Stromal cell of bone marrow (primary cell): ENCODE results near the gene CSF2RB.
"Not testable (repeated sequence)": the region's sequence is repeated elsewhere in the genome, so short reads cannot be mapped to it uniquely, and the experiment has no call there.

Experiments used
- DNase-seq: peaks from one replicate; pipeline ENCODE4 v3.0.0-alpha.2; 2012; ENCODE audit warnings: low read depth

Gene CSF2RB

DNA sequence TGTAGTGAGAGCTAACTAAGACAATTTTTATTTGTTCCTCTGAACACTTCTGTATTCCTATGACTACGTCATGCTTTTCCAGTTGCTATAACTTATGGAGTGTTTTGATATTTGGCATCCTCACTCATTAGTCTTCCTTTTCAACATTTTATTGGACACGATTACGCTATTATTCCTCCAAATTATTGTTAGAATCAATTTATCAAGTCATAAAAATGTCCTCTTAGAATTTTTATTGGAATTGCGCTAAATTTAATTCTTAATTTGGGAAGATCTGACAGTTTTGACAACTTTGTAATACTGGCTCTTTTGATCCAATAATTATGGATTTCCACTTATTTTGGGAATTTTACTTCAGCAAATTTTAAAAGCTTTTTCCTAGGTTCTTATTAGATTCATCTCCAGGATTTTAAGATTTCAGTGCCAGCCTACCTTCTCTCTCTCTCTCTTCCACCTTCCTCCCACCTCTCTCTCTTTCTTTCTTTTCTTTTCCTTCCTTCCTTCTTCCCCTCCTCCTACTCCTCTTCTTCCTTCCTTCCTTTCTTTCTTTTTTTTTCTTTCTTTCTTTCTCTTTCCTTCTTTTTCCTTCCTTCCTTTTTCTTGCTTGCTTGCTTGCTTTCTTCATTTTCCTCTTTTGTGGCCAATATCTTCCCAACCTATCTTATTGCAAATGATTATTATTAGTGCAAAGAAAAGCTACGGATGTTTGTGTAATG is 55.0 kb downstream of the CSF2RB start:
- DNase-seq: no peak

DNA sequence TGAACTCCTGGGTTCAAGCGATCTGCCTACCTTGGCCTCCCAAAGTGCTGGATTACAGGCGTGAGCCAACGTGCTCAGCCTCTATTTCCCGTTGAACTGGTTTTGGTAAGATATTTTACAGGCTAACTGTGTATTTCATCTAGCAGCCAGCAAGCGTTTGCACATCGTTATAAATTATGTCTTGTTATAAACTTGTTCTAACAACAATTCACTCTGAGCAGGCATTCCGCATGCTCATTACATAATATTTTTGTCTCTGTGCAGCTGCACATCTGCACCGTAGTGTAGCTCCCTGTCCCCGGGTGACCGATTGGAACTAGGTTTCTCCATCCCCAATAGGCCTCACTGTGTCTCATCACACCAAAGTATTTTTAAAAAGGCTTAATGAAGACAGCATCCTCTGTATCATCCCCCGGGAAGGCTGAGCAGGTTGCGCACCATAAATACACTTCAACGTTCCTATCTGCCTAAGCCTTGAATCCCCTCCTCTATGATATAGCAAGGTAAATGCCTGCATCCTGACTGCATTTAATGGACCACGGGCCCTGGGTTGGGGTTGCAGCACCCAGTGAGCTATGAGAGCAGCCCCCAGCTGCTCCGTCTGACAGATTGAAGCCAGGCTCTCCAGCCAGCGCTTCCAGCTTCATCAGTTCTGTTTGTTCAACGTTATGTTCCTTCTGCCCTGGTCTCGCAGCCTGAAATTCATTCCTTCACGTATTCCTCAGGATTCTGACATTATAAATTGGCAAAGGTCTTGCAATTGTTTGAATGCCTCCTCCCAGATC is 58.1 kb downstream of the CSF2RB start:
- DNase-seq: no peak

DNA sequence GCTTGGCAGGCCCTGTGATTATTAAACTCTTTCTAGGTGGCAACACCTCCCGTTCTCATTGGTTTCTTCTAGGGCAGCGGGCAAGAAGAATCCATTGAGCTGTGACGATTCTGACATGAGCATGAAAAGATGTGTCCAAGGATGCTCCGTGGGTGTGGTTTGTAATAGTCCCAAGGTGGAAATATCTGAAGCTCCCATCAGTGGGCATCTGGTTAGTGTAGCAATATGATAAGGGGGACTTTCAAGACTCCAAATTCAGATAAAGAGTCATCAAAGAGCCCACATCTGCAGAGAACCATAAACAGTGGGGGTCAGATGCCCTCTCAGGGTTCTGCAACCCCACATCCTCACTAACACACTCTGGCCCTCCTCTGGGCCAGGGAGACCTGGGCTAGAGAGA is 63.2 kb downstream of the CSF2RB start:
- DNase-seq: no peak

DNA sequence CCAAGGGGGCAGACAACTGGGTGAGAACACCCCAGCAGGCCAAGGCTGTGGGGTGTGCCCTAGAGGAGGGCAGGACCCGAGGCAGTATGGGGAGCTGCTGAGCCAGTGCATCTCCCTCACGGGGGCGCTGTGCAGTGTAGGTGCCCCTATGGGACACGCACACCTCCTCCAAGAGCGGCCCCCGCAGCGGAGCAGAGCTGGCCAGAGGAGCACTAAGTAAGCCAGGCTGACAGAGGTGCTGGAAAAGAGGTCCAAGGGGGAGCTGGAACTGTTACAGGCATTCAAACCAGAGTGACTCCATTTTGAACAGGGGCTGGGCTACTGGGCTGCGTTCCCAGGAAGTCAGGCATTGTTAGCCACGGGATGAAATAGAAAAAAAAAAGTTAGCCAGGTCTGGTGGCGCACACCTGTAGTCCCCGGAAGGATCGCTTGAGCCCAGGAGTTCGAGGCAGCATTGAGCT is 64.0 kb downstream of the CSF2RB start:
- no peak for DNase-seq

DNA sequence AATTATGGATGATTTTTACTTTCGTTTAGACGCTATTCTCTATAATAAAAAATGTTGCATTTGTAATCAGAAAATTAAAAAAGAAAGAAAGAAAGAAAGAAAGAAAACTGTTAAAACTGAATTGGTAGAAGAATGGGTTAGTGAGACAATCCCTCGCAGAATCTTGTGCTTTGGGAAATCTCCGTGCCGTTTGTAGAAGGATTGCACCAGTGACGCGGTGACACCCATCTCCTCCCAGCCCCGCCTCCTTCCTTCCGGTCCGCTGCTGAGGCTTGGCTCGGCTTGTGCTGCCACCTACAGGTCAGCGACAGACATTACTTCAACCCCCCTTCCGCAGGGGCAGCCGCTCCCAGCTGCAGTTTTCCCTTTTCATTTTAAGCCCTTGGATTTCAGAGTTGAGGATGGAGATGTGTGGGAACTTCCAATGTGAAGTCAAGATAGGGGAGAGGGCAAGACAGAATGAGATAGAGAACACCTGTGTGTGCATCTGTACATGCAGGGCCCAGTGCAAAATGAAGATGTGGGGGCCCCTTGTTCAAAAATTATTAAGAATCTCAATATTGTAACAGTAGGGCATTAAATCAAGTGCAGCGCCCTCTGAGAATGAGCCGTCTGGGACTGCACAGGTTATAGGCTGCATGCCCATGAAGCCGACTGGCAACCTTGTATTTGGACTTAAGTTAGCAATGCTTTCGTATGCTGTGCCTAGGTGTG is 64.7 kb downstream of the CSF2RB start:
- DNase-seq: peak; percentile 73

DNA sequence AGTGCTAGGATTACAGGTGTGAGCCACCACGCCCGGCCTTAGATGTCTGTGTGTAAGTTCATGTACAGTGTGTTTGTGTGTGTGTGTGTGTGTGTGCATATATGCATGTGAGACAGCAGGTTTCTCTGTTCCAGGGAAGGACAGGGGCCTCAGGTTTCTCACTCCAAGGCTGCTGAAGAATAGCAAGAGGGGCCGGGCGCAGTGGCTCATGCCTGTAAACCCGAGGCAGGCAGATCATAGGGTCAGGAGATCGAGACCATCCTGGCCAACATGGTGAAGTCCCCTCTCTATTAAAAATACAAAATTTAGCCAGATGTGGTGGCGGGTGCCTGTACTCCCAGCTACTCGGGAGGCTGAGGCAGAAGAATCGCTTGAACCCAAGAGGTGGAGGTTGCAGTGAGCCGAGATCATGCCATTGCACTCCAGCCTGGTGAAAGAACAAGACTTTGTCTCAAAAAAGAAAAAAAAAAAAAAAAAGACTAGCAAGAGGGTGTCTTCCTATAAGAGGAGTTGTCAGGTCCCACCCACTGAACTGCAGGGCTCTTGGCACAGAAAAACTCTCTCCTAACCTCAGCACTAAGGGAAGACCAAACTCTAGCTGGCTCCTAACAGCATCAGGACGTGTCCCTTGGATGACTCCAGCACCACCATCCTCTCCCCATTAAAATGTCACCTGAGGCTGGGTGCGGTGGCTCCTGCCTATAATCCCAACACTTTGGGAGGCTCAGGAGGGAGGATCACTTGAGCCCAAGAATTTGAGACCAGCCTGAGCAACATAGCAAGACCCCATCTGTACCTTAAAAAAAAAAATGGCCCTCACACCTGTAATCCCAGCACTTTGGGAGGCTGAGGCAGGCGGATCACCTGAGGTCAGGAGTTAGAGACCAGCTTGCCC is 65.8 kb downstream of the CSF2RB start:
- DNase-seq: no peak

DNA sequence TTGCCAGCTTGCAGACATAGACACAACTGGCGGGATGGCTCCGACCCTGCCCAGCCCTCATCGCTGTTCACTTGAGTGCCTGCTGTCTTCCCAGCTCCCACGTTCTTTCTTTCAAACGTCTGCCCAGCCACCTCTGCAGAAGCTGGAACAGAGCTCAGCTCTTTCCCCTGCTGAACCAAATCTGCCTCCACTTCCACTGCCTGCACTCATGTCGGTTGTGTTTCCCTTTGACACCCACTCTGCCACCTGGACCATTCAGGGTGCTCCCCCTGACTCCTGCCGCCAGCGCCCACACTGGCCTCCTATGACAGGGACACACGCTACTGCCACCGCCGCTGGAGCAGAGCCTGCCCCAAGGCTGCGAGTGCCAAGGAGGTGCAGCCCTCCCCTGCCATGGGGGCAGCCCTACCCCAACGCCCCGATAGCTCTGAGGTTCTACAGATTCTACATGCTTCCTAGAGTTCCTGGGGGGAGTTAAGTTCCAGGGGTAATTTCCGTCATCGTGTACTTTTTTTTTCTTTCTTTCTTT is 67.9 kb downstream of the CSF2RB start:
- no peak for DNase-seq

DNA sequence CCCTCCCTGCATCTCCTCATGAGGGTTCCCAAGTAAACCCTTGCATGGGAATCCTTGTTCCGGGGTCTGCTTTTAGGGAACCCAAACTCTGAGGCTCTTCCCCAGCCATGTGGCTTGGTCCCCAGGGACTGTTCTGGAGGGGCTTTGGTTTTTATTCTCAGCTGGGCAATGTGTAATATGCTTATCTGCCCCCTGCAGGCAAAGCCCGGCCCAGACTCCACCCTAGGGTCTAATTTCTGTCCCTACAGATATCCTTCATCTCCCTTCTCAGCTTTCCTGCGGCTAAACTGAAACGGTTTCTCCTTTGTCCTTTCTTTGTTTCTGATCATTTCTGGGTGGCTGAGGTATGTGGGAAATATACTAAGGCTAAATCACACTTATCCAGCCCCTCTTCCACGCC is 68.7 kb downstream of the CSF2RB start:
- no peak for DNase-seq

DNA sequence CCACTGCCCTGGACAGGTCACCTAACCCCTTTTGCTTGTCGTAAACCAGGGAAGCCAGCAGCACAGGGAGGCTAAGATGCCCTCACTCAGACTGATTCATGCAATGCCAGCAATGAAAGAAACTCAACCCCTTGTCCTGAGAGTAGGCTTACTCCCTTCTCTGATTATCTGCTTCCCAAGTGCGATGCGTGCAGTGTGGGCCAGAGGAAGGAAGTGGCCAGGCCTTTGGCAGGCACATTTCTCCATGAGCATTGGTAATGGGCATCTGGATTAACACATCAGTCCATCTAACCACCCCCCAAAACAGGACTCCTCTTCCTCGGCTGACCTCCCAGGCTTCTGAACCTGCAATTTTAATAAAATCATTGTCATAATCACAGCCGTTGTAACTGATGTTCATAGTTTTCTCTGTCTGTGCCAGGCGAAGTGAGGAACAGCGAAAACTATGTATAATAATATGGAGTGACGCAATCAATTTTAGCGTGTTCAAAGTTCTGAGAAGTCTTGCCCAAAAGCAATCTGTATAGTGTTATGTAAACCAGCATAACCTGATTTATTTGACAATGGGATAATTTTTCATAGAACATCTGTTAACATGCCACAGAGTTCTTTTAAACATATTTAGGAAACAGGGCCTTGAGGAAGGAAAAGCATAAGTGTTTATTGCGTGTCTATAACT is 71.9 kb downstream of the CSF2RB start:
- no peak for DNase-seq

DNA sequence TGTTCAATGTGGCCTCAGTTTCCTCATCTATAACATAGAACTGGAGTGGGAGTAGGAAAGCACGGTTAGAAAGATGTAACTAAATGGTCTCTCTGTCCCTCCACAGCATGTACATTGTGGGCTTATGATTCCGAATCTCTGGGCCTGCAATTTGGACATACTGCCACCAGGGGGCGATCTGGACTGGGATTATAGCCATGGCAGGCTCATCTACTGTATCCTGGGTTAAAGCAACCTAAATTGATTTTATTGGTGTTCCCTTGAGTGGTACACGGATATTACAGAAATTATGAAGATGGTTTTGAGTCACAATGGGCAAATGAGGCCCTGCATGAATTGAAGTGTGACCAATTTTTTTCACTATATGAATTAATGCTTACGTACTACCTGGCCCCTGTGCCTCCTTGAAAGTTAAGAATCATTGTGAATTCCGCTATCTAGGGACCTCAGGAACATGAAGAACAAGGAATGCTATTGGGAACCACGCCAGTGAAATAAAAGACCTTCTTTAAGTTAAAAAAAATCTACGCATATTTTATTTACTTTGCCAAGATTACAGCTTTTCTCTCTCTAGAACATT is 72.9 kb downstream of the CSF2RB start:
- DNase-seq: no peak

DNA sequence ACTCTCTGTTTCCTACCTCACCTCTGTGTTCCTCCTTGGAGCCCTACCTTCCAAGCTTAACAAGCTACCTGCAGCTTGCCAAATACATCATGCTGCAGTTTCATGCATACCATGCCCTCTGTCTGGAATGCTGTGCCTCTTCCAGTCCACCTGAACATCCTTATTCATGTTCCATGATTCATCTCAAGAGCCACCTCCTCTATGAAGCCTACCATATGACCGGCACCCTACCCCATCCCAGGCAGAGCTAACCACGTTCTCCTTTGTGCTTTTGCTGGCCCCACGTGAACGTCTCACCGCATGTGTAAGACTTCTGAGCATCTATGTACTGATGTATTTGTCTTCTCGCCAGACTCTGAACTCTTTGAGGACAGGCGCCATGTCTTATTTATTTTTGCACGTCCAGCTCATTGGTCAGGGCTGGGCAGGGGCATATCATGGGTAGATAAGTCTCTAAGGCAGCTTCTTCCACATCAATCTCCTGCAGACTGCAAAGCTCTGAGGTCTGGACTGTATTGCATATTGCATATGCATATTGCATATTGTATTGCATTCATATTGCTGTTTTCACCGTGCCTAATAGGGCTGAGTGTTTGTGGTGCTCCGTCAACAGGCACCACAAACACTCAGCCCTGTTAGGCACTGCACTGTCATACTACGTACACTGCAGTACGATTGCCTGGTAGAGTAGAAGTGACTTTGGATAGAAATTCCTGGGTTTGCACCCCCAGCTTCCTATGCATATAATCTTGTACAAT is 74.8 kb downstream of the CSF2RB start:
- DNase-seq: no peak

DNA sequence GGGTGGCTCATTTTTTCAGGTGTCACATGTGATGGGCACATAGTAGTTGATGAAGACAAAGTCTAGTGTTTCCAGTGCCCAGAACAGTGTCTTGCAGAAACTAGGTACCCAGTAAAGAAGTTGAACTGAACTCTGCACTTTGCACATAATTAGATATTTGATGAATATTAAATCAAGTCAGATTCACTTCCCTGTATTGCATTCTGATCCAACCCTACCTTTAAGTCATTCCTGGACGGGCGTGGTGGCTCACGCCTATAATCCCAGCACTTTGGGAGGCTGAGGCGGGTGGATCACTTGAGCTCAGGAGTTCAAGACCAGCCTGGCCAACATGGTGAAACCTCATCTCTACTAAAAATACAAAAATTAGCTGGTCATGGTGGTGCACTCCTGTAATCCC is 75.6 kb downstream of the CSF2RB start:
- not testable (repeated sequence) for DNase-seq
